HFFc6 (cell line): ENCODE data around the gene ALKBH5. TPM values are rescaled to one million over a fixed set of nuclear protein-coding genes. Genes with fewer than 3 reads are reported as not detected.

ENCODE experiments used
- DNase-seq: peaks from one replicate; pipeline ENCODE4 v3.0.0-alpha.2; 2018
- H3K27ac Mint-ChIP-seq: 2 replicates; pipeline ENCODE4 v1.8.0; 2020; ENCODE audit warnings: mild to moderate bottlenecking, mixed read lengths
- H3K27me3 Mint-ChIP-seq: 2 replicates; pipeline ENCODE4 v1.8.0; 2021; ENCODE audit warnings: mild to moderate bottlenecking, moderate library complexity, mixed read lengths; ENCODE audit not compliant: insufficient read depth
- H3K36me3 Mint-ChIP-seq: 2 replicates; pipeline ENCODE4 v1.8.0; 2021; ENCODE audit warnings: low read depth, mixed read lengths
- H3K4me1 Mint-ChIP-seq: 2 replicates; pipeline ENCODE4 v1.8.0; 2020; ENCODE audit warnings: low read depth, mixed read lengths
- H3K4me3 Mint-ChIP-seq: 2 replicates; pipeline ENCODE4 v1.8.0; 2020; ENCODE audit warnings: mild to moderate bottlenecking, moderate library complexity, mixed read lengths
- H3K9me3 Mint-ChIP-seq: 2 replicates; pipeline ENCODE4 v1.8.0; 2020; ENCODE audit warnings: mild to moderate bottlenecking, mixed read lengths
- CTCF ChIP-seq: fragments of 200-600 bp; sonication (generic); IDR thresholded peaks from 2 replicates; pipeline ENCODE4 v1.5.0; 2021; ENCODE audit warnings: antibody characterized with exemption, mild to moderate bottlenecking
- total RNA-seq, 6 experiments: library from RNA; stranded (reverse); fragmentation: NEBNext Ultra II Directional; extraction: Animal tissue kit (Norgen Biotek cat#: 25700); gene quantifications; 2 replicates in 1 of 6; 3 replicates in 5 of 6; pipeline ENCODE4 v1.2.3, GENCODE V29; 2021

ALKBH5 gene
- total RNA-seq, 6 experiments from 2014 or later = 90.2 to 117 (median 103) TPM

- peaks cover 40% of the 10 kb centered on the region for H3K4me1 Mint-ChIP-seq
- H3K27me3 Mint-ChIP-seq = peaks cover 2% of the 10 kb centered on the region; the same call in 1 of the 2 replicates
- H3K9me3 Mint-ChIP-seq = no peaks in the 10 kb centered on the region
- H3K36me3 Mint-ChIP-seq = no peaks in the 10 kb centered on the region
- peak overlapping the region; percentile 66 for H3K27ac Mint-ChIP-seq
- peak; percentile 44 for DNase-seq
- H3K4me3 Mint-ChIP-seq = peak overlapping the region; percentile 65
- no peak for TF ChIP-seq CTCF
Measured at GRCh38 chr17:18158022-18158600, 25.5 kb upstream of the ALKBH5 start.

- Mint-ChIP-seq H3K4me1 (peaks cover 34% of the 10 kb centered on the region), H3K27ac (no peak overlapping the region), H3K36me3 (no peaks in the 10 kb centered on the region), H3K9me3 (no peaks in the 10 kb centered on the region), H3K27me3 (peaks cover 5% of the 10 kb centered on the region), H3K4me3 (no peak overlapping the region)
- DNase-seq = no peak
- no peak for TF ChIP-seq CTCF
Measured at GRCh38 chr17:18159551-18160120, 24.0 kb upstream of the ALKBH5 start.

- Mint-ChIP-seq H3K9me3 (no peaks in the 10 kb centered on the region), H3K27me3 (peaks cover 3% of the 10 kb centered on the region), H3K27ac (no peak overlapping the region), H3K4me1 (peaks cover 34% of the 10 kb centered on the region), H3K4me3 (no peak overlapping the region), H3K36me3 (no peaks in the 10 kb centered on the region)
- no peak for DNase-seq
- no peak for TF ChIP-seq CTCF
Measured at GRCh38 chr17:18160128-18160856, 23.3 kb upstream of the ALKBH5 start.

GRCh38 chr17:18161207-18162145 is 22.2 kb upstream of the ALKBH5 start:
- no peak for TF ChIP-seq CTCF
- no peaks in the 10 kb centered on the region; the same call in 1 of the 2 replicates for H3K36me3 Mint-ChIP-seq
- H3K27ac Mint-ChIP-seq = no peak overlapping the region
- DNase-seq = no peak
- H3K4me1 Mint-ChIP-seq = peaks cover 32% of the 10 kb centered on the region
- H3K27me3 Mint-ChIP-seq = peaks cover 3% of the 10 kb centered on the region
- no peaks in the 10 kb centered on the region for H3K9me3 Mint-ChIP-seq
- no peak overlapping the region for H3K4me3 Mint-ChIP-seq

- peaks cover 25% of the 10 kb centered on the region for H3K4me1 Mint-ChIP-seq
- no peak for TF ChIP-seq CTCF
- peaks cover 9% of the 10 kb centered on the region for H3K36me3 Mint-ChIP-seq
- H3K4me3 Mint-ChIP-seq = no peak overlapping the region
- peaks cover 6% of the 10 kb centered on the region for H3K27me3 Mint-ChIP-seq
- peaks cover 10% of the 10 kb centered on the region for H3K9me3 Mint-ChIP-seq
- no peak for DNase-seq
- no peak overlapping the region for H3K27ac Mint-ChIP-seq
Measured at GRCh38 chr17:18163547-18163946, 20.1 kb upstream of the ALKBH5 start.
